Fibroblast of lung (primary cell): ENCODE data around the gene BAMBI.

Experiments
- EZH2 ChIP-seq: IDR thresholded peaks from 2 replicates; pipeline ENCODE4 v1.5.1; 2012; ENCODE audit warnings: low read length, control low read depth, mild to moderate bottlenecking; ENCODE audit errors: missing control alignments
- TF ChIP-seq, protein P1 (sequence below), 2 donors: IDR thresholded peaks in 1 of 2; conservative IDR thresholded peaks in 1 of 2; 1 replicate in 1 of 2; 2 replicates in 1 of 2; pipeline ENCODE4 v1.5.1; 2011 to 2012; ENCODE audit warnings: low read length in 2 of 2, control low read depth in 1 of 2, inconsistent platforms in 1 of 2, low read depth in 1 of 2, mild to moderate bottlenecking in 1 of 2

DNA sequence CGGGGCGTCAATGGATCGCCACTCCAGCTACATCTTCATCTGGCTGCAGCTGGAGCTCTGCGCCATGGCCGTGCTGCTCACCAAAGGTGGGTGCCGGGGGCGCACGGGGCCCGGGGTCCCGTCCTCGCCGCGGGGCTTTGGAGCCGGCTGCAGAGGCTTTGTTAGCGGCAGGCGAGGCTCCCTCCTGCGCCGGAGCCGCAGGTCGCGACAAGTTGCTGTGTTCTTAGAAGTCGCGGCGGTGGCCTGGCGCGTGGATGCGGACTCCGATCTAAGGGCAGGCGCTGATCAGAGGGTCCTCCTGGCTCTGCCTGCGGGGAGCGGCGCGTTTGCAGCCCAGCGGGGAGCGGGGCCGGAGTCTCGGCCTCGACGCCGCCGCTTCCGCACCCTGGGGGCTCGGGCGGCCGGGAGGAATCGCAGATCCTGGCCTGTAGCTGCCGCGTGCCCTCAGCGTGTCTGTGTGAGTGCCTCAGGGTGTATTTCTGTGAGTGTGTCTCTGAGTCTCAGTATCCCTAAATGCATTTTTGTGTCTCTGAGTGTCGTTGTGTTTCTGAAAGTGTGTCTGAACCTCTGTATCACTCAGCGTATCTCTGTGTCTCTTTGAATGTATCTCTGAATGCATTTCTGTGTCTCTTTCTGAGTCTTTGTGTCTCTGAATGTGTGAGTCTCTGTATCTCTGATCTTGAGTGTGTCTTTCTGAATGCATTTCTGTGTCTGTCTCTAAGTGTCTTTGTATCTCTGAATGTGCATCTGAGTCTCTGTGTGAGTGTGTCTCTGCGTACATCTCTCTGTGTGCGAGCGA is 766 bp downstream of the BAMBI start:
- TF ChIP-seq EZH2 = no peak
- TF ChIP-seq, protein P1, sequence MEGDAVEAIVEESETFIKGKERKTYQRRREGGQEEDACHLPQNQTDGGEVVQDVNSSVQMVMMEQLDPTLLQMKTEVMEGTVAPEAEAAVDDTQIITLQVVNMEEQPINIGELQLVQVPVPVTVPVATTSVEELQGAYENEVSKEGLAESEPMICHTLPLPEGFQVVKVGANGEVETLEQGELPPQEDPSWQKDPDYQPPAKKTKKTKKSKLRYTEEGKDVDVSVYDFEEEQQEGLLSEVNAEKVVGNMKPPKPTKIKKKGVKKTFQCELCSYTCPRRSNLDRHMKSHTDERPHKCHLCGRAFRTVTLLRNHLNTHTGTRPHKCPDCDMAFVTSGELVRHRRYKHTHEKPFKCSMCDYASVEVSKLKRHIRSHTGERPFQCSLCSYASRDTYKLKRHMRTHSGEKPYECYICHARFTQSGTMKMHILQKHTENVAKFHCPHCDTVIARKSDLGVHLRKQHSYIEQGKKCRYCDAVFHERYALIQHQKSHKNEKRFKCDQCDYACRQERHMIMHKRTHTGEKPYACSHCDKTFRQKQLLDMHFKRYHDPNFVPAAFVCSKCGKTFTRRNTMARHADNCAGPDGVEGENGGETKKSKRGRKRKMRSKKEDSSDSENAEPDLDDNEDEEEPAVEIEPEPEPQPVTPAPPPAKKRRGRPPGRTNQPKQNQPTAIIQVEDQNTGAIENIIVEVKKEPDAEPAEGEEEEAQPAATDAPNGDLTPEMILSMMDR (conservative IDR thresholded peaks at IDR 0.05 in 1 of 2, IDR thresholded peaks at IDR 0.05 in 1 of 2; ENCODE audit: low read depth in 1 of 2, low read length in 2 of 2) = no peak
